Gastroesophageal sphincter (tissue), 4 donors: ENCODE results near the gene OR1K1. TPM values are rescaled to one million over a fixed set of nuclear protein-coding genes. Genes with fewer than 3 reads are reported as not detected.

Experiments
- ATAC-seq: fragments of 150-250 bp; one replicate; pipeline ENCODE4 v1.9.1; 2016; ENCODE audit warnings: mild to moderate bottlenecking, moderate library complexity
- H3K27ac ChIP-seq, 4 donors: fragments of 200-600 bp; sonication (generic) in 3 of 4; 1 replicate in 3 of 4; 2 replicates in 1 of 4; pipeline ENCODE4 v1.5.1; 2016 to 2019
- H3K27me3 ChIP-seq: fragments of 200-600 bp; sonication (generic); one replicate; pipeline ENCODE4 v1.5.1; 2019
- H3K36me3 ChIP-seq, 2 donors: fragments of 200-600 bp; sonication (generic); one replicate each; pipeline ENCODE4 v1.5.1; 2019; ENCODE audit warnings: control low read depth in 1 of 2
- H3K4me1 ChIP-seq, 3 donors: fragments of 200-600 bp; sonication (generic); 1 replicate in 2 of 3; 2 replicates in 1 of 3; pipeline ENCODE4 v1.5.1; 2016 to 2019; ENCODE audit warnings: control low read depth in 2 of 3
- H3K4me3 ChIP-seq, 2 donors: fragments of 200-600 bp; sonication (generic); one replicate each; pipeline ENCODE4 v1.5.1; 2019; ENCODE audit warnings: mild to moderate bottlenecking in 1 of 2, moderate library complexity in 1 of 2
- H3K9me3 ChIP-seq, 3 donors: fragments of 200-600 bp; sonication (generic); one replicate each; pipeline ENCODE4 v1.5.1; 2017 to 2019; ENCODE audit warnings: control low read depth in 2 of 3
- CTCF ChIP-seq, 4 experiments: fragments of 200-600 bp in 2 of 4; fragments of 450-650 bp in 2 of 4; sonication (generic) in 1 of 4; IDR thresholded peaks; one replicate each; pipeline ENCODE4 v1.5.1; 2017 to 2019; ENCODE audit warnings: antibody characterized with exemption in 4 of 4, mild to moderate bottlenecking in 2 of 4, moderate library complexity in 2 of 4
- EP300 ChIP-seq: sonication (generic); formaldehyde crosslinking; IDR thresholded peaks from one replicate; pipeline ENCODE4 v1.6.1; 2017; ENCODE audit warnings: antibody characterized with exemption, mild to moderate bottlenecking
- POLR2A ChIP-seq, 2 donors: fragments of 450-650 bp; IDR thresholded peaks; one replicate each; pipeline ENCODE4 v1.6.1; 2017; ENCODE audit warnings: antibody characterized with exemption in 2 of 2, mild to moderate bottlenecking in 2 of 2, moderate library complexity in 1 of 2
- POLR2AphosphoS5 ChIP-seq: sonication (generic); formaldehyde crosslinking; IDR thresholded peaks from one replicate; pipeline ENCODE4 v1.6.1; 2017; ENCODE audit warnings: antibody characterized with exemption
- WGBS, 2 donors: methylation state at CpG; one replicate each; pipeline ENCODE4 v1.1.5; 2018; ENCODE audit warnings: low coverage in 1 of 2; 5-methylcytosine and 5-hydroxymethylcytosine counted together
- total RNA-seq, 4 donors: library from RNA; depleted of rRNA; stranded (reverse); fragments of >200 nt; gene quantifications; one replicate each; pipeline ENCODE4 v1.1.0, GENCODE V29; 2016

Gene OR1K1
- total RNA-seq, result not detected

- no peak for ATAC-seq
- Histone ChIP-seq H3K4me1 (no peaks in the 10 kb centered on the region), H3K9me3 (no peaks in the 10 kb centered on the region), H3K4me3 (no peak within 1 kb of the TSS), H3K36me3 (peaks cover 0 to 9% of the 10 kb centered on the region in 2 donors), H3K27me3 (no peaks in the 10 kb centered on the region), H3K27ac (no peak within 1 kb of the TSS)
- TF ChIP-seq CTCF (IDR thresholded peaks at IDR 0.05), result no peak
- TF ChIP-seq POLR2AphosphoS5, result no peak
- no peak for TF ChIP-seq EP300
- no peak for TF ChIP-seq POLR2A (IDR thresholded peaks at IDR 0.05)
- 93 to 95% methylated on average over 11 to 17 of the region's 30 CpGs for WGBS, 2 donors
These were observed at the start of gene OR1K1 for GRCh38 chr9:122800066-122801060. Gene OR1K1 (plus strand): TSS chr9:122800123. CDS start chr9:122800123, 0 bp downstream.

GRCh38 chr9:122754825-122755224, 45.1 kb upstream of the OR1K1 start:
- TF ChIP-seq CTCF (IDR thresholded peaks at IDR 0.05) (no peak), EP300 (no peak), POLR2A (IDR thresholded peaks at IDR 0.05) (no peak), POLR2AphosphoS5 (no peak)
- H3K36me3 ChIP-seq, result no peaks in the 10 kb centered on the region
- 24 to 40% methylated on average over 2 of the region's 2 CpGs for WGBS, 2 donors
- ATAC-seq, result no peak
- no peaks in the 10 kb centered on the region for H3K4me1 ChIP-seq
- no peak overlapping the region for H3K27ac ChIP-seq
- no peaks in the 10 kb centered on the region for H3K27me3 ChIP-seq
- H3K4me3 ChIP-seq, result no peak overlapping the region
- H3K9me3 ChIP-seq, result peaks cover 0 to 12% (median 0%) of the 10 kb centered on the region in 3 donors

- peaks cover 0 to 53% (median 0%) of the 10 kb centered on the region in 3 donors for H3K9me3 ChIP-seq
- H3K27me3 ChIP-seq, result no peaks in the 10 kb centered on the region
- H3K27ac ChIP-seq, result no peak overlapping the region
- no peak overlapping the region for H3K4me3 ChIP-seq
- ATAC-seq, result no peak
- no CpG with 5 or more reads among the region's 4 CpGs for WGBS, 2 donors
- H3K36me3 ChIP-seq, result no peaks in the 10 kb centered on the region
- H3K4me1 ChIP-seq, result no peaks in the 10 kb centered on the region
- TF ChIP-seq EP300 (no peak), CTCF (IDR thresholded peaks at IDR 0.05) (no peak), POLR2A (IDR thresholded peaks at IDR 0.05) (no peak), POLR2AphosphoS5 (no peak)
These were observed 32.1 kb upstream of the OR1K1 start for GRCh38 chr9:122767817-122768216.

GRCh38 chr9:122777052-122777451, 22.9 kb upstream of the OR1K1 start:
- Histone ChIP-seq H3K27me3 (no peaks in the 10 kb centered on the region), H3K4me1 (no peaks in the 10 kb centered on the region), H3K9me3 (peaks cover 0 to 10% (median 0%) of the 10 kb centered on the region in 3 donors), H3K4me3 (no peak overlapping the region), H3K36me3 (no peaks in the 10 kb centered on the region), H3K27ac (no peak overlapping the region)
- 65 to 72% methylated on average over 6 to 7 of the region's 8 CpGs for WGBS, 2 donors
- ATAC-seq, result no peak
- no peak for TF ChIP-seq CTCF (IDR thresholded peaks at IDR 0.05)
- TF ChIP-seq EP300, result no peak
- no peak for TF ChIP-seq POLR2A (IDR thresholded peaks at IDR 0.05)
- TF ChIP-seq POLR2AphosphoS5, result no peak
